GM12878 (cell line): ENCODE measurements around the gene SLC24A3. TPM values are rescaled to one million over a fixed set of nuclear protein-coding genes. Genes with fewer than 3 reads are reported as not detected.

Experiments used
- ATAC-seq: fragments of 200-7000 bp; cut with Tn5 transposase; 3 replicates; pipeline ENCODE4 v1.9.1; 2020; ENCODE audit warnings: mild to moderate bottlenecking, moderate library complexity
- BruUV-seq: library from RNA; stranded (reverse); fragments of 400-500 nt; replicated peaks from 2 replicates; lab custom pipeline; 2021; lab: Mats Ljungman, UMichigan
- CTCF ChIA-PET: fragments of 300-600 bp; sonication (Branson Sonifier 250); formaldehyde crosslinking; extraction: SDS; loops from one replicate; lab custom pipeline; 2021; ENCODE audit warnings: inconsistent platforms; lab: Yijun Ruan, JAX
- POLR2A ChIA-PET: fragments of 350-600 bp; formaldehyde crosslinking; extraction: SDS; loops from one replicate; lab custom pipeline; 2021; ENCODE audit warnings: inconsistent platforms; lab: Charles Lee
- RAD21 ChIA-PET: fragments of 300-600 bp; sonication (Branson Sonifier 250); formaldehyde crosslinking; loops from one replicate; lab custom pipeline; 2023; ENCODE audit warnings: antibody characterized with exemption; ENCODE audit not compliant: unreplicated experiment; lab: Charles Lee
- SMC1A ChIA-PET: fragments of 300-600 bp; sonication (Branson Sonifier 250); formaldehyde crosslinking; loops from one replicate; lab custom pipeline; 2023; ENCODE audit not compliant: unreplicated experiment, uncharacterized antibody; lab: Charles Lee
- DNase-seq: peaks from one replicate; pipeline ENCODE4 v3.0.0-alpha.2; 2011; ENCODE audit warnings: low read depth, low spot score
- FAIRE-seq: peaks from 3 replicates; lab custom pipeline; 2011; peaks lifted over from hg19 to GRCh38; lab: Jason Lieb, UNC
- H2AFZ ChIP-seq: 2 replicates; pipeline ENCODE4 v1.6.0; 2011; ENCODE audit warnings: low read depth, low read length, control low read depth; ENCODE audit not compliant: control insufficient read depth
- H3K27ac ChIP-seq: 2 replicates; pipeline ENCODE4 v1.5.1; 2011; ENCODE audit warnings: control low read depth; ENCODE audit not compliant: control insufficient read depth, insufficient read depth
- H3K27me3 ChIP-seq, 2 experiments: replicated peaks in 1 of 2; 2 replicates each; pipeline versions ENCODE4 v1.6.0 to v1.6.1; 2011; ENCODE audit warnings: low read length in 1 of 2; ENCODE audit not compliant: control insufficient read depth in 2 of 2, insufficient read depth in 2 of 2
- H3K36me3 ChIP-seq, 2 experiments: 2 replicates each; pipeline ENCODE4 v1.5.1; 2011; ENCODE audit warnings: low read length in 1 of 2; ENCODE audit not compliant: control insufficient read depth in 2 of 2, insufficient read depth in 2 of 2
- H3K4me1 ChIP-seq: 2 replicates; pipeline ENCODE4 v1.6.1; 2011; ENCODE audit warnings: mild to moderate bottlenecking, low read length, moderate library complexity, mixed read lengths; ENCODE audit not compliant: control insufficient read depth, insufficient read depth
- H3K4me2 ChIP-seq: 2 replicates; pipeline ENCODE4 v1.6.0; 2011; ENCODE audit warnings: control low read depth; ENCODE audit not compliant: control insufficient read depth, insufficient read depth
- H3K4me3 ChIP-seq: fragments of 200-600 bp; sonication (generic); 2 replicates; pipeline ENCODE4 v1.5.1; 2016
- H3K79me2 ChIP-seq: 2 replicates; pipeline ENCODE4 v1.6.0; 2011; ENCODE audit warnings: low read length; ENCODE audit not compliant: control insufficient read depth, insufficient read depth
- H3K9ac ChIP-seq: 2 replicates; pipeline ENCODE4 v1.8.0; 2011; ENCODE audit warnings: low read length, control low read depth, mixed read lengths; ENCODE audit not compliant: control insufficient read depth, insufficient read depth
- H3K9me3 ChIP-seq: replicated peaks from 3 replicates; pipeline ENCODE4 v1.5.1; 2011; ENCODE audit warnings: mild to moderate bottlenecking, low read length; ENCODE audit not compliant: control insufficient read depth, insufficient read depth
- H4K20me1 ChIP-seq: 2 replicates; pipeline ENCODE4 v1.6.0; 2011; ENCODE audit not compliant: control insufficient read depth, insufficient read depth
- ATF7 ChIP-seq: fragments of 450-650 bp; IDR thresholded peaks from 2 replicates; pipeline ENCODE4 v1.6.1; 2016; ENCODE audit warnings: low read depth, mild to moderate bottlenecking
- FOS ChIP-seq: IDR thresholded peaks from 3 replicates; pipeline ENCODE4 v1.6.1; 2011; ENCODE audit warnings: borderline replicate concordance; ENCODE audit not compliant: insufficient read length; ENCODE audit errors: extremely low read depth
- FOXK2 ChIP-seq: fragments of 450-650 bp; IDR thresholded peaks from 2 replicates; pipeline ENCODE4 v1.6.1; 2017; ENCODE audit warnings: mild to moderate bottlenecking, moderate library complexity
- MEF2B ChIP-seq: fragments of 450-650 bp; IDR thresholded peaks from 2 replicates; pipeline ENCODE4 v1.6.1; 2018; ENCODE audit warnings: mild to moderate bottlenecking, moderate library complexity; ENCODE audit not compliant: partially characterized antibody, poor library complexity, severe bottlenecking
- SMAD5 ChIP-seq: IDR thresholded peaks from 2 replicates; pipeline ENCODE4 v1.6.1; 2016; ENCODE audit warnings: antibody characterized with exemption, low read depth
- TARDBP ChIP-seq: IDR thresholded peaks from 2 replicates; pipeline ENCODE4 v1.6.1; 2016; ENCODE audit warnings: borderline replicate concordance
- TCF7 ChIP-seq: IDR thresholded peaks from 2 replicates; pipeline ENCODE4 v1.6.1; 2014; ENCODE audit warnings: antibody characterized with exemption, borderline replicate concordance
- ZNF274 ChIP-seq: IDR thresholded peaks from one replicate; pipeline ENCODE4 v1.8.0; 2011; ENCODE audit not compliant: insufficient read length, insufficient read depth
- ZSCAN29 ChIP-seq: fragments of 450-650 bp; IDR thresholded peaks from 2 replicates; pipeline ENCODE4 v1.6.1; 2017; ENCODE audit warnings: mild to moderate bottlenecking, moderate library complexity
- WGBS: methylation state at CpG from one replicate; pipeline ENCODE4 v1.1.6; 2016; ENCODE audit warnings: low lambda C conversion rate; ENCODE audit not compliant: insufficient replicate concordance, insufficient coverage; ENCODE audit errors: missing lambda C conversion rate; 5-methylcytosine and 5-hydroxymethylcytosine counted together
- in situ Hi-C: fragments of 300-500 bp; cut with MboI; formaldehyde crosslinking; loops from 9 replicates; pipeline ENCODE4 v1.14.3; 2018; ENCODE audit warnings: mixed read lengths
- intact Hi-C: fragments of 100-400 bp; cut with micrococcal nuclease; formaldehyde crosslinking; loops from one replicate; pipeline ENCODE4 v1.14.2; 2022; ENCODE audit not compliant: unreplicated experiment
- polyA plus RNA-seq, 11 experiments: library from polyadenylated mRNA; depleted of rRNA in 4 of 11; unstranded in 6 of 11; stranded (reverse) in 5 of 11; fragments of >200 nt; fragmentation: Nextera tagmentation in 4 of 11; fragmentation: Illumina TruSeq in 1 of 11; extraction: Ambion mirVana in 4 of 11; extraction: Trizol in 1 of 11; gene quantifications; 1 replicate in 1 of 11; 2 replicates in 10 of 11; pipeline versions ENCODE4 v1.2.1 to v1.2.3, GENCODE V29; 2011 to 2016; ENCODE audit warnings: inconsistent platforms in 2 of 11, missing spikeins in 2 of 11, low read depth in 1 of 11
- total RNA-seq, 4 experiments: library from RNA; depleted of rRNA in 3 of 4; stranded (reverse); fragments of >200 nt in 3 of 4; fragmentation: Illumina TruSeq in 1 of 4; extraction: Trizol in 1 of 4; gene quantifications; 2 replicates each; pipeline versions ENCODE4 v1.2.1 to v1.2.3, GENCODE V29; 2013 to 2021
- TF ChIP-seq, protein P1 (sequence below): fragments of 450-650 bp; formaldehyde crosslinking; IDR thresholded peaks from 2 replicates; pipeline ENCODE4 v1.4.0; 2022; ENCODE audit warnings: mild to moderate bottlenecking, moderate library complexity
- TF ChIP-seq, protein P2 (sequence below): IDR thresholded peaks from 2 replicates; pipeline ENCODE4 v1.6.1; 2012; ENCODE audit warnings: low read depth, low read length, improper control_type of control experiment
- TF ChIP-seq, protein P3 (sequence below): fragments of 450-650 bp; conservative IDR thresholded peaks from 2 replicates; pipeline ENCODE4 v1.6.1; 2017; ENCODE audit warnings: mild to moderate bottlenecking, moderate library complexity
- TF ChIP-seq, protein P4 (sequence below): IDR thresholded peaks from 2 replicates; pipeline ENCODE4 v1.6.1; 2011; ENCODE audit warnings: borderline replicate concordance, low read depth, mild to moderate bottlenecking, moderate library complexity, low read length; ENCODE audit not compliant: insufficient read depth, poor library complexity, severe bottlenecking
- TF ChIP-seq, protein P5 (sequence below): IDR thresholded peaks from 2 replicates; pipeline ENCODE4 v1.6.1; 2012; ENCODE audit warnings: low read length, inconsistent platforms
- TF ChIP-seq, protein P6 (sequence below): fragments of 450-650 bp; IDR thresholded peaks from 2 replicates; pipeline ENCODE4 v1.6.1; 2016; ENCODE audit warnings: mild to moderate bottlenecking

SLC24A3 gene
- total and polyA plus RNA-seq, 10 of the 15 experiments (the other 5 are each of a cell fraction or from before 2014, with no cell fraction given), result 0.04 TPM; not detected in 9

DNA sequence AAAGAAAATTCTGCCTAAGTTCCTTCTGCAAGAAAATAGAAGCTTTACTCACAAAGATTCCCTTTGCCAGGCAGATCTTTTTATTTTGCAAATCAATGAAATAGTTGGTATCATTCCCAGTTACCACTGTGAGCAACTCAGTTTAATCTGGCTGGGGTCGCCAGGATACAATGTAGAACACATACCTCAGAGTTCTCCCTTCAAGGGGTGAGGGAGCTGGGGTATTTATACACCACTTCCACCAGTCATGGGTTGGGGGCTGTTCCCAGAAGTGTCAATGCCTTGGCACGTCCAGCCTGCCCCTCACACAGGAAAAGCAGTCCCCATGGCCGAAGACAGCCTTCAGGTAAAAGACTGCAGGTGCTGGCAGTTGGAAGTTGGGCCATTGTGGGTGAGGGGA lies 86.2 kb downstream of the SLC24A3 start:
- no TSS peak for BruUV-seq
- POLR2A ChIA-PET, result no interaction called here
- Histone ChIP-seq H3K4me1 (no peaks in the 10 kb centered on the region), H2AFZ (no peak overlapping the region), H3K9me3 (no peaks in the 10 kb centered on the region), H3K9ac (no peak overlapping the region), H4K20me1 (no peaks in the 10 kb centered on the region), H3K79me2 (no peaks in the 10 kb centered on the region), H3K4me3 (no peak overlapping the region), H3K27ac (no peak overlapping the region), H3K4me2 (no peak overlapping the region), H3K36me3 (no peaks in the 10 kb centered on the region), H3K27me3 (no peaks in the 10 kb centered on the region)
- in situ Hi-C loops, result no loop called here
- CTCF ChIA-PET, result interaction anchor here (0.5 kb wide), 1 partner anchor 326 kb away, joined by 3 read pairs; no protein-coding TSS in a partner anchor
- WGBS, result 10% methylated on average over 3 of the region's 3 CpGs
- DNase-seq (no peak), ATAC-seq (no peak), FAIRE-seq (no peak)
- intact Hi-C loops, result no loop called here
- SMC1A ChIA-PET, result interaction anchor here (1.7 kb wide), 1 partner anchor 12 kb away, joined by 3 read pairs; no protein-coding TSS in a partner anchor
- RAD21 ChIA-PET, result interaction anchor here (0.6 kb wide), 1 partner anchor 37 kb away, joined by 3 read pairs; no protein-coding TSS in a partner anchor
- TF ChIP-seq, protein P1, sequence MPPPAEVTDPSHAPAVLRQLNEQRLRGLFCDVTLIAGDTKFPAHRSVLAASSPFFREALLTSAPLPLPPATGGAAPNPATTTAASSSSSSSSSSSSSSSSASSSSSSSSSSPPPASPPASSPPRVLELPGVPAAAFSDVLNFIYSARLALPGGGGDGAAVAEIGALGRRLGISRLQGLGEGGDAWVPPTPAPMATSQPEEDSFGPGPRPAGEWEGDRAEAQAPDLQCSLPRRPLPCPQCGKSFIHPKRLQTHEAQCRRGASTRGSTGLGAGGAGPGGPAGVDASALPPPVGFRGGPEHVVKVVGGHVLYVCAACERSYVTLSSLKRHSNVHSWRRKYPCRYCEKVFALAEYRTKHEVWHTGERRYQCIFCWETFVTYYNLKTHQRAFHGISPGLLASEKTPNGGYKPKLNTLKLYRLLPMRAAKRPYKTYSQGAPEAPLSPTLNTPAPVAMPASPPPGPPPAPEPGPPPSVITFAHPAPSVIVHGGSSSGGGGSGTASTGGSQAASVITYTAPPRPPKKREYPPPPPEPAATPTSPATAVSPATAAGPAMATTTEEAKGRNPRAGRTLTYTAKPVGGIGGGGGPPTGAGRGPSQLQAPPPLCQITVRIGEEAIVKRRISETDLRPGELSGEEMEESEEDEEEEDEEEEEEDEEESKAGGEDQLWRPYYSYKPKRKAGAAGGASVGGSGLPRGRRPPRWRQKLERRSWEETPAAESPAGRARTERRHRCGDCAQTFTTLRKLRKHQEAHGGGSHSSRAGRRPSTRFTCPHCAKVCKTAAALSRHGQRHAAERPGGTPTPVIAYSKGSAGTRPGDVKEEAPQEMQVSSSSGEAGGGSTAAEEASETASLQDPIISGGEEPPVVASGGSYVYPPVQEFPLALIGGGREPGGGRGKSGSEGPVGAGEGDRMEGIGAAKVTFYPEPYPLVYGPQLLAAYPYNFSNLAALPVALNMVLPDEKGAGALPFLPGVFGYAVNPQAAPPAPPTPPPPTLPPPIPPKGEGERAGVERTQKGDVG (CRISPR knock-in tag), result no peak
- TF ChIP-seq FOXK2 (no peak), FOS (no peak), ZNF274 (no peak), TCF7 (no peak), SMAD5 (no peak), ATF7 (no peak), ZSCAN29 (no peak), MEF2B (no peak), TARDBP (no peak)
- TF ChIP-seq, protein P2, sequence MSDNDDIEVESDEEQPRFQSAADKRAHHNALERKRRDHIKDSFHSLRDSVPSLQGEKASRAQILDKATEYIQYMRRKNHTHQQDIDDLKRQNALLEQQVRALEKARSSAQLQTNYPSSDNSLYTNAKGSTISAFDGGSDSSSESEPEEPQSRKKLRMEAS, result no peak
- TF ChIP-seq, protein P3, sequence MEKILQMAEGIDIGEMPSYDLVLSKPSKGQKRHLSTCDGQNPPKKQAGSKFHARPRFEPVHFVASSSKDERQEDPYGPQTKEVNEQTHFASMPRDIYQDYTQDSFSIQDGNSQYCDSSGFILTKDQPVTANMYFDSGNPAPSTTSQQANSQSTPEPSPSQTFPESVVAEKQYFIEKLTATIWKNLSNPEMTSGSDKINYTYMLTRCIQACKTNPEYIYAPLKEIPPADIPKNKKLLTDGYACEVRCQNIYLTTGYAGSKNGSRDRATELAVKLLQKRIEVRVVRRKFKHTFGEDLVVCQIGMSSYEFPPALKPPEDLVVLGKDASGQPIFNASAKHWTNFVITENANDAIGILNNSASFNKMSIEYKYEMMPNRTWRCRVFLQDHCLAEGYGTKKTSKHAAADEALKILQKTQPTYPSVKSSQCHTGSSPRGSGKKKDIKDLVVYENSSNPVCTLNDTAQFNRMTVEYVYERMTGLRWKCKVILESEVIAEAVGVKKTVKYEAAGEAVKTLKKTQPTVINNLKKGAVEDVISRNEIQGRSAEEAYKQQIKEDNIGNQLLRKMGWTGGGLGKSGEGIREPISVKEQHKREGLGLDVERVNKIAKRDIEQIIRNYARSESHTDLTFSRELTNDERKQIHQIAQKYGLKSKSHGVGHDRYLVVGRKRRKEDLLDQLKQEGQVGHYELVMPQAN, result no peak
- TF ChIP-seq, protein P4, sequence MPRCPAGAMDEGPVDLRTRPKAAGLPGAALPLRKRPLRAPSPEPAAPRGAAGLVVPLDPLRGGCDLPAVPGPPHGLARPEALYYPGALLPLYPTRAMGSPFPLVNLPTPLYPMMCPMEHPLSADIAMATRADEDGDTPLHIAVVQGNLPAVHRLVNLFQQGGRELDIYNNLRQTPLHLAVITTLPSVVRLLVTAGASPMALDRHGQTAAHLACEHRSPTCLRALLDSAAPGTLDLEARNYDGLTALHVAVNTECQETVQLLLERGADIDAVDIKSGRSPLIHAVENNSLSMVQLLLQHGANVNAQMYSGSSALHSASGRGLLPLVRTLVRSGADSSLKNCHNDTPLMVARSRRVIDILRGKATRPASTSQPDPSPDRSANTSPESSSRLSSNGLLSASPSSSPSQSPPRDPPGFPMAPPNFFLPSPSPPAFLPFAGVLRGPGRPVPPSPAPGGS, result no peak
- TF ChIP-seq, protein P5, sequence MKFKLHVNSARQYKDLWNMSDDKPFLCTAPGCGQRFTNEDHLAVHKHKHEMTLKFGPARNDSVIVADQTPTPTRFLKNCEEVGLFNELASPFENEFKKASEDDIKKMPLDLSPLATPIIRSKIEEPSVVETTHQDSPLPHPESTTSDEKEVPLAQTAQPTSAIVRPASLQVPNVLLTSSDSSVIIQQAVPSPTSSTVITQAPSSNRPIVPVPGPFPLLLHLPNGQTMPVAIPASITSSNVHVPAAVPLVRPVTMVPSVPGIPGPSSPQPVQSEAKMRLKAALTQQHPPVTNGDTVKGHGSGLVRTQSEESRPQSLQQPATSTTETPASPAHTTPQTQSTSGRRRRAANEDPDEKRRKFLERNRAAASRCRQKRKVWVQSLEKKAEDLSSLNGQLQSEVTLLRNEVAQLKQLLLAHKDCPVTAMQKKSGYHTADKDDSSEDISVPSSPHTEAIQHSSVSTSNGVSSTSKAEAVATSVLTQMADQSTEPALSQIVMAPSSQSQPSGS, result no peak
- TF ChIP-seq, protein P6, sequence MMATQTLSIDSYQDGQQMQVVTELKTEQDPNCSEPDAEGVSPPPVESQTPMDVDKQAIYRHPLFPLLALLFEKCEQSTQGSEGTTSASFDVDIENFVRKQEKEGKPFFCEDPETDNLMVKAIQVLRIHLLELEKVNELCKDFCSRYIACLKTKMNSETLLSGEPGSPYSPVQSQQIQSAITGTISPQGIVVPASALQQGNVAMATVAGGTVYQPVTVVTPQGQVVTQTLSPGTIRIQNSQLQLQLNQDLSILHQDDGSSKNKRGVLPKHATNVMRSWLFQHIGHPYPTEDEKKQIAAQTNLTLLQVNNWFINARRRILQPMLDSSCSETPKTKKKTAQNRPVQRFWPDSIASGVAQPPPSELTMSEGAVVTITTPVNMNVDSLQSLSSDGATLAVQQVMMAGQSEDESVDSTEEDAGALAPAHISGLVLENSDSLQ, result no peak
- TF ChIP-seq, all 136 proteins: peak for 0
